Activated CD4-positive, alpha-beta T cell treated with anti-CD3 and anti-CD28 coated beads for 1 hour (primary cell): ENCODE results near the gene SNUPN.
"Not testable (repeated sequence)": the region's sequence is repeated elsewhere in the genome, so short reads cannot be mapped to it uniquely, and the experiment has no call there.

Source experiments
- DNase-seq: peaks from one replicate; pipeline ENCODE4 v3.0.0-alpha.2; 2020

The SNUPN gene

DNA sequence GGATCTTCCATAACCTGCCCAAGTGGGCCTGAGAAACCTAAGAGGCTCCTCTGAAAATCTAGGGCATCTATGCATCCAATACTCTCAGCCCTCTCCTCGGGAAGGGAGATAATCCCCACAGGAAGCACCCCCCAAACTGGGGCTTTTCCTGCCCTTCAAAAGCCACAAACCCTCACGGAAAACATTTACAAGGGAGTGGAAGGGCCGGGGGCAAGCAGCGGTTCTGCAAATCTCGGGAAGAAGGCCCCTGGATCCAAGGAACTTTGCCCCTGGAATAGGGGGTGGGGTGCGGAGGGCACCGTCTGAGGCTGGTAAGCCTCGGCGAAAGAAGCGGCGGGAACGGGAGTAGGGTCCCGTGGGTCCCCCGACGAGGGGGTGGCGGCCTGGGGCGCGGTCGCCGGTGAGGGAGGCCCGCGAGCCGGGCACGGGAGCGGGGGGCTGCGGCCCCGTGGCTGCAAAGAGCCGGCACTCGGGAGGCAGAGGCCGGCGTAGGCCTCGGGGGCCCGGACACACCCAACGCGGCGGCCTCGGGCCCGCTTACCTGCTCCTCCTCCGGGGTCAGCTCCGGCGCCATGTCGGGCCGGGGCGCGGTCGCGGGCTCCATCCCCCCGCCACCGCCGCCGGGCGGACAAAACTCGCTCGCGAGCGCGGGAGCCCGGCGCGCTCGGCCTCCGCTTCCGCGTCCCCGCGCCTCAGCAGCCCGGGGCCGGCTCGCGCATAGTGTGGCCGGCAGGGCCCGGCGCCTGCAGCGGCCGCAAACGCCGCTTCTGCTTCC is 47.2 kb downstream of the SNUPN start:
- DNase-seq: no peak

DNA sequence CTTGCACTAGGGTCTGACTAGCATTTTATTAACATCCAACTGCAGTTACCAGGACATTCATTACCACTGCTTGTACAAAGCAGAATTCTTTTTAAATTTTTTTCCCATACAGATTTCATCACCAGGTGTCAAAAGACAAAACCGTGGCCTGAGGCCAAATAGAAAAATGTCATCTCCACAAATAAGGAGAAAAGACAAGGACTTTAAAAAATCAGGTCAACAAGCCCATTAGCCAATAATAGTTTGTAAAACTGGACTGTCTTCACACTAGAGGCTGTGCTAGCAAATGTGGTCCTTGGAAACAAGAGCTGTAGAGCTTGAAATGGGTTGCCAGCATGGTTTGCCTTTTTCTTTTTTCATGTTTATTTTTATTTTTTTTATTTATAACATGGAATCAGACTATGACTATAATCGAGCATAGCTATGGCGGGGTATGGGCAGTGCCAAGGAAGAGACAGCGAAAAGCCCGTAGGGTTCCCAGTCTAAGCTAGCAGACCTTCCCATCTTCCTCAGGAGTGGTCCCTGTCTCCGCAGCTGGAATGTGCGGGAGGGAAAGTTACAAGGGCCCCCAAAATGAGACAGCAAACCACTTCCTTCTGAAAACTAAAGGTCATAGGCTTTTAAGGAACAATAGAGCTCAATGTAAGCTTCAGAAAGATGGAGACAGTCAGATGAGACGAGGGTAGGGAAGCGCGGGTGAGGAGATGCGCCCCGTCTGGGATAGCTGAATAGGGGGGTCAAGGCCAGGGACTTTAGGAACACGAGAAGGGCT is 47.9 kb downstream of the SNUPN start:
- DNase-seq: no peak

- no peak for DNase-seq
Observed at GRCh38 chr15:75573648-75574384, 51.7 kb downstream of the SNUPN start.

DNA sequence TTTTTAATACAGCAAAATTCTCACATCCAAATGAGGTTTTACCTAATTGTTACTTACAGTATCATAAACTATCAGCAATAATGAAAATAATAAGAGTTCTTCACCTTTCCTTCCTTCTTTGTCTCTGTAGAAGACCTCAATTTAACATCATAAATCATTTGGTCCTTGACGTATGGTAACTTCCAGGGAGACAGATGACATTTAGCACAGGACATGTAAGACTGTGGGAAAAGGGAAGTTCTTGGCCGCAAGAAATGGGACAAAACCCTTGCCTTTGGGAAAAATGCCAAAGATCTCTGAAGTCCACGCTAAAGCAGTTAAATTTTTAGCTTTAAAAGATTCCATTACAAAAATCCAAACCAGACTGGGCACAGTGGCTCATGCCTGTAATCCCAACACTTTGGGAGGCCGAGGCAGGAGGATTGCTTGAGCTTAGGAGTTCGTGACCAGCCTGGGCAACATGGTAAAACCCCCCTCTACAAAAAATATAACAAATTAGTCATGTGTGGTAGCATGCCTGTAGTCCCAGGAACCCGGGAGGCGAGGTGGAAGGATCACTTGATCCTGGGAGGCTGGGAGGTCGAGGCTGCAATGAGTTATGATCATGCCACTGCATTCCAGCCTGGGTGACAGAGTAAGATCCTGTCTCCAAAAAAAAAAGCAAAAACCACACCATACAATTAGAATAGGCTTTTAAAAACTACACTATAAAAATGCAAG is 55.2 kb downstream of the SNUPN start:
- no peak for DNase-seq

DNA sequence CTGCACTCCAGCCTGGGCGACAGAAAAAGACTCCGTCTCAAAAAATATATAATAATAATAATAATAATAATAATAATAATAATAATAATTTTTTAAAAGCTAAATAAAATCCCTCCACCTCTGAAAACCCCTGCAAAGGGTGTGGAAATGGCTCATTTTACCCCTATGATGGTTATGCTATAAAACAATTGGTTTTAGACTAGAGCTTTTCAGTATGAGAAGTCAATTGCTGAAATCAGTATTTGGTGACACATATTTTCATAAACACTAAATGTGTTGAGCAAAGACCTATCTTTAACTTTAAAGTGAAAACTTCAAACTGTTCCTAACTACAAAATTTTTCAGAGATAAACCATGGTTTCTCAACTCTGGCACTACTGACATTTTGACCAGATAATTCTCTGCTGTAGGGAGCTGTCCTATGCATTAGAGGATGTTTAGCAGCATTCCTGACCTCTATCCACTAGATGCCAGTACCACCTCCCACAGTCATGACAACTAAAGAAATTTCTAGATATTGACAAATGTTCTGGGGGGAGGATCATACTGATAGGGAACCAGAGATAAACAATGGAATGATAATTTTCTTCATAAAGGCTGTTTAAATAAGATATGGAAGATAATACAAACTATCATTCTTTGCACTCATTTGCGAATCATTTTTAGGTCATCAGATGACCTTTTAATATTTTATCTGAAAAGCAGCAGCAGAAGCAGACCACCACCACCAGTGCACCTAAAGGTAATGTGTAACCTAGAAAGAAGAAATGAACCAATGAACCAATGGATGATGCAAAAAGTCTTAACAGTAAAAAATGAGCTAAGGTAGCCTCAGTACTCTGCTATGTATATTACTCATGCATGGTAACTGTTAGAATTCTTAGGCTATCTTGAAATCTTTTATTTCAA is 60.2 kb downstream of the SNUPN start:
- DNase-seq: no peak

DNA sequence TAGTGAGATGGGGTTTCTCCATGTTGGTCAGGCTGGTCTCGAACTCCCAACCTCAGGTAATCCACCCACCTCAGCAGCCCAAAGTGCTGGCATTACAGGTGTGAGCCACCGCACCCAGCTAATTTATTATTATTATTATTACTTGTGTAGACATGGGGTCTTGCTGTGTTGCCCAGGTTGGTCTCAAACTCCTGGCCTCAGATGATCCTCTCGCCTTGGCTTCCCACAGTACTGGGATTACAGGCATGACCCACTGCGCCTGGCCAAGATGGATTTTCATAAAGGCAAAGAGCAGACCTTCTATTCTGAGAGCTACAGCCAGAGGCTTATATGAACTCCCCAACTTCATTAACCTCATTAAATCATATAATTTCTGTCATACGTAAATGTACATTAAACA is 63.6 kb downstream of the SNUPN start:
- no peak for DNase-seq

GRCh38 chr15:75559360-75559759 is 66.2 kb downstream of the SNUPN start:
- not testable (repeated sequence) for DNase-seq

DNA sequence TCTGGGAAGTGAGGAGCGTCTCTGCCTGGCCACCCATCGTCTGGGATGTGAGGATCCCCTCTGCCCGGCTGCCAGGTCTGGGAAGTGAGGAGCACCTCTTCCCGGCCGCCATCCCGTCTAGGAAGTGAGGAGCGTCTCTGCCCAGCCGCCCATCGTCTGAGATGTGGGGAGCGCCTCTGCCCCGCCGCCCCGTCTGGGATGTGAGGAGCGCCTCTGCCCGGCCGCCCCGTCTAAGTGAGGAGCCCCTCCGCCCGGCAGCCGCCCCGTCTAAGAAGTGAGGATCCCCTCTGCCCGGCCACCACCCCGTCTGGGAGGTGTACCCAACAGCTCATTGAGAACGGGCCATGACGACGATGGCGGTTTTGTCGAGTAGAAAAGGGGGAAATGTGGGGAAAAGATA is 66.6 kb downstream of the SNUPN start:
- not testable (repeated sequence) for DNase-seq

- DNase-seq: no peak
Observed at GRCh38 chr15:75554717-75555116, 70.8 kb downstream of the SNUPN start.

DNA sequence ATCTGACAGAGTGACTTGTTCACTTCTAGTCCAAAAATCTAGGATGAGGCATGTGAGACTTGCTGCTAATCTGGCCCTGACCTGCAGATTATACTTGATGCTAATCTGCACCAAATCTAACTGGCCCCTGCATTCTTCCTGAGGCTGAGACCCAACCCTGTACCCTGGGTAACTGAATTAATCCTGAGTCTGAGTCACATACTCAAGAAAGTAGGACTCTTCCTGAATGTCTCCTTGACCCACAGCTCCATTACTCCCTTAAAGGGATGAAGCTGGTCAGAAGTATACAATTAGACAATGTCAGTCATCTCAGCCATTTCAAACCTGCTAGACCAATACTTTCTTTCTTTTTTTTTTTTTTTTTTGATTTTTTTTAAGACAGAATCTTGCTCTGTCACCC is 71.9 kb downstream of the SNUPN start:
- no peak for DNase-seq

GRCh38 chr15:75551091-75551490 is 74.4 kb downstream of the SNUPN start:
- DNase-seq: no peak
